Measurements from ENCODE around the gene NAT16. TPM values are rescaled to one million over a fixed set of nuclear protein-coding genes. Genes with fewer than 3 reads are reported as not detected.

The NAT16 gene
- total RNA-seq, 1 donor from 2014 or later = not detected

- H3K9ac ChIP-seq (ENCODE audit: low read depth in 1 of 3, low read length in 3 of 3) = no peak overlapping the region
- no peak overlapping the region for H3K27ac ChIP-seq (ENCODE audit: low read depth, low read length)
- H3K4me3 ChIP-seq (ENCODE audit: low read length in 3 of 3) = no peak overlapping the region
- H3K27me3 ChIP-seq (ENCODE audit: control insufficient read depth in 3 of 3, insufficient read depth in 3 of 3, low read length in 3 of 3) = peaks cover 83 to 94% (median 85%) of the 10 kb centered on the region in 3 donors
- H3K36me3 ChIP-seq (ENCODE audit: control insufficient read depth in 3 of 3, insufficient read depth in 3 of 3, low read length in 3 of 3) = no peaks in the 10 kb centered on the region
- peaks cover 14 to 37% (median 25%) of the 10 kb centered on the region in 3 donors for H3K4me1 ChIP-seq (ENCODE audit: control insufficient read depth in 3 of 3, insufficient read depth in 3 of 3, low read length in 3 of 3)
- no peaks in the 10 kb centered on the region for H3K9me3 ChIP-seq (ENCODE audit: control insufficient read depth in 3 of 3, low read length in 3 of 3)
These were observed 13.0 kb downstream of the NAT16 start for GRCh38 chr7:101166909-101167644.

GRCh38 chr7:101166648-101166908 lies 13.5 kb downstream of the NAT16 start:
- peaks cover 83 to 91% (median 83%) of the 10 kb centered on the region in 3 donors for H3K27me3 ChIP-seq (ENCODE audit: control insufficient read depth in 3 of 3, insufficient read depth in 3 of 3, low read length in 3 of 3)
- no peak overlapping the region for H3K27ac ChIP-seq (ENCODE audit: low read depth, low read length)
- no peaks in the 10 kb centered on the region for H3K36me3 ChIP-seq (ENCODE audit: control insufficient read depth in 3 of 3, insufficient read depth in 3 of 3, low read length in 3 of 3)
- peaks cover 14 to 32% (median 22%) of the 10 kb centered on the region in 3 donors for H3K4me1 ChIP-seq (ENCODE audit: control insufficient read depth in 3 of 3, insufficient read depth in 3 of 3, low read length in 3 of 3)
- no peak overlapping the region for H3K4me3 ChIP-seq (ENCODE audit: low read length in 3 of 3)
- no peaks in the 10 kb centered on the region for H3K9me3 ChIP-seq (ENCODE audit: control insufficient read depth in 3 of 3, low read length in 3 of 3)
- no peak overlapping the region for H3K9ac ChIP-seq (ENCODE audit: low read depth in 1 of 3, low read length in 3 of 3)

GRCh38 chr7:101165958-101166647 lies 14.0 kb downstream of the NAT16 start:
- peak overlapping the region in 1 of 3 donors; percentile 6 for H3K4me3 ChIP-seq (ENCODE audit: low read length in 3 of 3)
- H3K9me3 ChIP-seq (ENCODE audit: control insufficient read depth in 3 of 3, low read length in 3 of 3) = no peaks in the 10 kb centered on the region
- H3K36me3 ChIP-seq (ENCODE audit: control insufficient read depth in 3 of 3, insufficient read depth in 3 of 3, low read length in 3 of 3) = no peaks in the 10 kb centered on the region
- peaks cover 78 to 86% (median 79%) of the 10 kb centered on the region in 3 donors for H3K27me3 ChIP-seq (ENCODE audit: control insufficient read depth in 3 of 3, insufficient read depth in 3 of 3, low read length in 3 of 3)
- H3K4me1 ChIP-seq (ENCODE audit: control insufficient read depth in 3 of 3, insufficient read depth in 3 of 3, low read length in 3 of 3) = peaks cover 14 to 32% (median 22%) of the 10 kb centered on the region in 3 donors
- no peak overlapping the region for H3K9ac ChIP-seq (ENCODE audit: low read depth in 1 of 3, low read length in 3 of 3)
- H3K27ac ChIP-seq (ENCODE audit: low read depth, low read length) = no peak overlapping the region

- Histone ChIP-seq H3K4me3 (ENCODE audit: low read length in 3 of 3) (peak within 1 kb of the TSS in 1 of 3 donors; percentile 6), H3K27me3 (ENCODE audit: control insufficient read depth in 3 of 3, insufficient read depth in 3 of 3, low read length in 3 of 3) (peaks cover 71 to 81% (median 72%) of the 10 kb centered on the region in 3 donors)
These were observed 14.8 kb downstream of the NAT16 start, which contains the start of gene VGF for GRCh38 chr7:101165075-101165957. TSS of gene VGF (minus strand) at chr7:101165569. CDS start at chr7:101164843, 726 bp downstream.

GRCh38 chr7:101164071-101164840 lies 15.8 kb downstream of the NAT16 start:
- Histone ChIP-seq H3K27ac (ENCODE audit: low read depth, low read length) (no peak overlapping the region), H3K36me3 (ENCODE audit: control insufficient read depth in 3 of 3, insufficient read depth in 3 of 3, low read length in 3 of 3) (peaks cover 6 to 9% (median 6%) of the 10 kb centered on the region in 3 donors), H3K4me3 (ENCODE audit: low read length in 3 of 3) (no peak overlapping the region), H3K27me3 (ENCODE audit: control insufficient read depth in 3 of 3, insufficient read depth in 3 of 3, low read length in 3 of 3) (peaks cover 60 to 72% (median 64%) of the 10 kb centered on the region in 3 donors), H3K9me3 (ENCODE audit: control insufficient read depth in 3 of 3, low read length in 3 of 3) (no peaks in the 10 kb centered on the region), H3K9ac (ENCODE audit: low read depth in 1 of 3, low read length in 3 of 3) (no peak overlapping the region), H3K4me1 (ENCODE audit: control insufficient read depth in 3 of 3, insufficient read depth in 3 of 3, low read length in 3 of 3) (peaks cover 9 to 21% (median 16%) of the 10 kb centered on the region in 3 donors)

More at GRCh38 chr7:101165075-101165957, 14.8 kb downstream of the NAT16 start, which contains the start of gene VGF:
- H3K9ac ChIP-seq (ENCODE audit: low read depth in 1 of 3, low read length in 3 of 3) = no peak within 1 kb of the TSS
- H3K4me1 ChIP-seq (ENCODE audit: control insufficient read depth in 3 of 3, insufficient read depth in 3 of 3, low read length in 3 of 3) = peaks cover 14 to 32% (median 22%) of the 10 kb centered on the region in 3 donors
- no peaks in the 10 kb centered on the region for H3K9me3 ChIP-seq (ENCODE audit: control insufficient read depth in 3 of 3, low read length in 3 of 3)
- H3K36me3 ChIP-seq (ENCODE audit: control insufficient read depth in 3 of 3, insufficient read depth in 3 of 3, low read length in 3 of 3) = peaks cover 0 to 1% (median under 1%) of the 10 kb centered on the region in 3 donors
- H3K27ac ChIP-seq (ENCODE audit: low read depth, low read length) = no peak within 1 kb of the TSS

- H3K4me1 ChIP-seq (ENCODE audit: control insufficient read depth in 3 of 3, insufficient read depth in 3 of 3, low read length in 3 of 3) = peaks cover 9 to 21% (median 16%) of the 10 kb centered on the region in 3 donors
- H3K4me3 ChIP-seq (ENCODE audit: low read length in 3 of 3) = peak overlapping the region; percentile 13 to 32 (median 14)
- H3K27ac ChIP-seq (ENCODE audit: low read depth, low read length) = no peak overlapping the region
- H3K9ac ChIP-seq (ENCODE audit: low read depth in 1 of 3, low read length in 3 of 3) = no peak overlapping the region
- no peaks in the 10 kb centered on the region for H3K9me3 ChIP-seq (ENCODE audit: control insufficient read depth in 3 of 3, low read length in 3 of 3)
- H3K27me3 ChIP-seq (ENCODE audit: control insufficient read depth in 3 of 3, insufficient read depth in 3 of 3, low read length in 3 of 3) = peaks cover 53 to 70% (median 56%) of the 10 kb centered on the region in 3 donors
- H3K36me3 ChIP-seq (ENCODE audit: control insufficient read depth in 3 of 3, insufficient read depth in 3 of 3, low read length in 3 of 3) = peaks cover 8 to 16% (median 10%) of the 10 kb centered on the region in 3 donors
These were observed 16.6 kb downstream of the NAT16 start for GRCh38 chr7:101163279-101164070.

GRCh38 chr7:101162551-101163278 lies 17.4 kb downstream of the NAT16 start:
- Histone ChIP-seq H3K27me3 (ENCODE audit: control insufficient read depth in 3 of 3, insufficient read depth in 3 of 3, low read length in 3 of 3) (peaks cover 50 to 62% (median 50%) of the 10 kb centered on the region in 3 donors), H3K36me3 (ENCODE audit: control insufficient read depth in 3 of 3, insufficient read depth in 3 of 3, low read length in 3 of 3) (peaks cover 12 to 20% (median 12%) of the 10 kb centered on the region in 3 donors), H3K27ac (ENCODE audit: low read depth, low read length) (no peak overlapping the region), H3K9ac (ENCODE audit: low read depth in 1 of 3, low read length in 3 of 3) (no peak overlapping the region), H3K4me3 (ENCODE audit: low read length in 3 of 3) (no peak overlapping the region), H3K4me1 (ENCODE audit: control insufficient read depth in 3 of 3, insufficient read depth in 3 of 3, low read length in 3 of 3) (peaks cover 9 to 21% (median 16%) of the 10 kb centered on the region in 3 donors), H3K9me3 (ENCODE audit: control insufficient read depth in 3 of 3, low read length in 3 of 3) (no peaks in the 10 kb centered on the region)

- H3K9me3 ChIP-seq (ENCODE audit: control insufficient read depth in 3 of 3, low read length in 3 of 3) = no peaks in the 10 kb centered on the region
- H3K27me3 ChIP-seq (ENCODE audit: control insufficient read depth in 3 of 3, insufficient read depth in 3 of 3, low read length in 3 of 3) = peaks cover 42 to 54% (median 43%) of the 10 kb centered on the region in 3 donors
- no peak overlapping the region for H3K9ac ChIP-seq (ENCODE audit: low read depth in 1 of 3, low read length in 3 of 3)
- no peak overlapping the region for H3K27ac ChIP-seq (ENCODE audit: low read depth, low read length)
- H3K4me1 ChIP-seq (ENCODE audit: control insufficient read depth in 3 of 3, insufficient read depth in 3 of 3, low read length in 3 of 3) = peaks cover 9 to 21% (median 16%) of the 10 kb centered on the region in 3 donors
- H3K36me3 ChIP-seq (ENCODE audit: control insufficient read depth in 3 of 3, insufficient read depth in 3 of 3, low read length in 3 of 3) = peaks cover 17 to 29% (median 17%) of the 10 kb centered on the region in 3 donors
- no peak overlapping the region for H3K4me3 ChIP-seq (ENCODE audit: low read length in 3 of 3)
These were observed 18.2 kb downstream of the NAT16 start for GRCh38 chr7:101161692-101162471.

Measured in skeletal muscle tissue (tissue), 4 donors.